ENCODE results near the gene PXN.
A peak's percentile ranks its signal among the peaks of the same experiment; 100 is the strongest.
"Not testable (repeated sequence)": the region's sequence is repeated elsewhere in the genome, so short reads cannot be mapped to it uniquely, and the experiment has no call there.

PXN gene

DNA sequence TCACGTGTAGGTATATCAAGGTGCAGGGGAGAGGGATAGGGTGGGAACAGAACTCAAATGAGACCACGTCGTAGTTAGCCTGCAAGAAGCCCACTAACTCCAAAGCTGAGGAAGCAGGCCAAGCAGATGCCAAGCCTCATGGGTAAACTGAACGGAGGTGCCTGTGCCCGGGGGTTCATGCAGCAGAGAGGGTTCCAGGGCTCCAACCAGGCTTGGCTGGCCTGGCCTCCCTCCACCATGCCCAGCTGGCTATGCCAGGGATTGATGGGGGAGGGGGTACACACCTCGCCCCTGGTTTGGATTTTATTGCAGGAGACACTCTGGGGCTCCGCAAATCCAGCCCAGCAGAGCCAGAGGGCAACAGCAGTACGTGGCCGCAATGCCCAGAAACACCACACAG is 27.3 kb downstream of the PXN start:
- DNase-seq (ENCODE audit: low read depth) = no peak
- no peak for TF ChIP-seq CTCF (conservative IDR thresholded peaks at IDR 0.05; ENCODE audit: low read depth, low read length)

GRCh38 chr12:120237360-120238171 is 28.0 kb downstream of the PXN start:
- no peak for TF ChIP-seq CTCF (conservative IDR thresholded peaks at IDR 0.05; ENCODE audit: low read depth, low read length)
- no peak overlapping the region for H3K4me3 ChIP-seq (ENCODE audit: low read depth, low read length)
- DNase-seq (ENCODE audit: low read depth) = peak; percentile 76

More for the DNA sequence above, 27.3 kb downstream of the PXN start:
- no peak overlapping the region for H3K4me3 ChIP-seq (ENCODE audit: low read depth, low read length)

GRCh38 chr12:120236809-120237208 is 28.7 kb downstream of the PXN start:
- not testable (repeated sequence) for H3K4me3 ChIP-seq (ENCODE audit: low read depth, low read length)

GRCh38 chr12:120235369-120236323 is 29.9 kb downstream of the PXN start:
- no peak overlapping the region for H3K4me3 ChIP-seq (ENCODE audit: low read depth, low read length)
- no peak for DNase-seq (ENCODE audit: low read depth)
- TF ChIP-seq CTCF (conservative IDR thresholded peaks at IDR 0.05; ENCODE audit: low read depth, low read length) = peak; percentile 57

More at GRCh38 chr12:120236809-120237208, 28.7 kb downstream of the PXN start:
- DNase-seq (ENCODE audit: low read depth) = not testable (repeated sequence)

DNA sequence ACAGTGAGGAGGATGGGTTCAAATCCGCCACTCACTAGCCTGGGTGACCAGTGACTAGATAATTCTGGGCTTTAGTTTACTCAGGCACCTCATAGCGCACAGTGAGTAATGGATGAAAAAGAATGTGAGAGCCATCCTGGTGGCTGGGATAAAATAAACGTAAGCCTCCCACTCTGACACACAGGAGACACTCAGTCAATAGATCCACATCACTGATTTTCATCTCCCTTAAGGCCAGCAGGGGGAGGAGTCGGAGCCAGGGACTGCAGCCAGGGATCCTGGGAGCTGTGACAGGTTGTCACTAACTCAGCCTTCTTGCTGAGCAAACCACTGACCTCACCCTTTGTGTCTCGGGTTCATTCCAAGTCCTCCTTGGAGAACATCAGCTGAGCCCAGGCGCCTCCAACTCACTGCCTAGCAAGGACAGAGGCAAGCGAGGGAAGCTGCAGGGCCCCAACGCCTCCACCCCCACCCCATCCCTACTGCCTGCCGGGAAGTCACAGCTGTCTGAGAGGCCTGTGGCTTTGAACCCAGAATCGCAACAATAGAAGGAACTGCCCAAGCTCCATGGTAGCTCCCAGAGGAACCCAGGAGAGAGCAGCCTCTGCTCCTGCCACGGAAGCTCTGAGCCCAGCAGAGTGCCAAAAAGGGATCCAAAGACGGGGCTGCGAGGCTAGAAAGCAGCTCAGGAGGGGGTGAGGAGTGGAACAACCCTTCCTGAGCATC is 30.7 kb downstream of the PXN start:
- no peak overlapping the region for H3K4me3 ChIP-seq (ENCODE audit: low read depth, low read length)
- peak; percentile 70 for TF ChIP-seq CTCF (conservative IDR thresholded peaks at IDR 0.05; ENCODE audit: low read depth, low read length)

GRCh38 chr12:120231316-120232011 is 34.1 kb downstream of the PXN start:
- peak; percentile 32 for TF ChIP-seq CTCF (conservative IDR thresholded peaks at IDR 0.05; ENCODE audit: low read depth, low read length)
- no peak overlapping the region for H3K4me3 ChIP-seq (ENCODE audit: low read depth, low read length)
- DNase-seq (ENCODE audit: low read depth) = peak; percentile 87

More for the DNA sequence above, 30.7 kb downstream of the PXN start:
- DNase-seq (ENCODE audit: low read depth) = peak; percentile 97

Data from choroid plexus epithelial cell (primary cell).